SK-N-SH (cell line): ENCODE data around the gene HAUS6. TPM values are rescaled to one million over a fixed set of nuclear protein-coding genes. Genes with fewer than 3 reads are reported as not detected.

ENCODE experiments used
- CTCF ChIA-PET: fragments of 300-600, 350-600 bp; formaldehyde crosslinking; extraction: SDS; loops from one replicate; lab custom pipeline; 2021; lab: Yijun Ruan, JAX
- POLR2A ChIA-PET: fragments of 350-600 bp; sonication (Branson Sonifier 250); formaldehyde crosslinking; extraction: SDS; loops from one replicate; lab custom pipeline; 2020; ENCODE audit warnings: antibody characterized with exemption, inconsistent platforms; lab: Yijun Ruan, JAX
- DNase-seq: peaks from one replicate; pipeline ENCODE4 v3.0.0; 2012
- H2AFZ ChIP-seq: fragments of 200-600 bp; sonication (generic); 2 replicates; pipeline ENCODE4 v1.8.1; 2016; ENCODE audit warnings: antibody characterized with exemption, mild to moderate bottlenecking, low read depth
- H3F3A ChIP-seq: fragments of 200-600 bp; sonication (generic); replicated peaks from 2 replicates; pipeline ENCODE3; 2016; ENCODE audit warnings: antibody characterized with exemption, mild to moderate bottlenecking; ENCODE audit not compliant: insufficient read depth
- H3K27ac ChIP-seq, 2 experiments: fragments of 200-500 bp in 1 of 2; fragments of 200-600 bp in 1 of 2; sonication (Bioruptor generic) in 1 of 2; sonication (generic), shearing (Covaris generic) in 1 of 2; 2 replicates each; pipeline versions ENCODE4 v1.5.1 to v1.6.1; 2014 to 2016; ENCODE audit warnings: low read depth in 2 of 2, inconsistent platforms in 1 of 2, low read length in 1 of 2, mild to moderate bottlenecking in 1 of 2, mixed read lengths in 1 of 2
- H3K27me3 ChIP-seq: fragments of 200-600 bp; sonication (generic), shearing (Covaris generic); 2 replicates; pipeline ENCODE4 v1.6.1; 2016; ENCODE audit warnings: mixed run types; ENCODE audit not compliant: insufficient read depth
- H3K36me3 ChIP-seq, 2 experiments: fragments of 200-500 bp in 1 of 2; fragments of 200-600 bp in 1 of 2; sonication (Bioruptor generic) in 1 of 2; sonication (generic) in 1 of 2; replicated peaks in 1 of 2; 2 replicates each; pipeline versions ENCODE3 to v1.5.1; 2014 to 2016; ENCODE audit warnings: low read length in 1 of 2, mild to moderate bottlenecking in 1 of 2; ENCODE audit not compliant: insufficient read depth in 2 of 2, control insufficient read depth in 1 of 2
- H3K4me1 ChIP-seq, 2 experiments: fragments of 200-500 bp in 1 of 2; fragments of 200-600 bp in 1 of 2; sonication (Bioruptor generic) in 1 of 2; sonication (generic), shearing (Covaris generic) in 1 of 2; 2 replicates each; pipeline versions ENCODE4 v1.5.1 to v1.6.1; 2014 to 2016; ENCODE audit warnings: low read depth in 1 of 2, low read length in 1 of 2, mixed run types in 1 of 2; ENCODE audit not compliant: insufficient read depth in 2 of 2, control insufficient read depth in 1 of 2
- H3K4me2 ChIP-seq: fragments of 200-600 bp; sonication (generic), shearing (Covaris generic); 2 replicates; pipeline ENCODE4 v1.6.1; 2017; ENCODE audit warnings: mixed run types
- H3K4me3 ChIP-seq, 2 experiments: fragments of 200-500 bp in 1 of 2; fragments of 200-600 bp in 1 of 2; sonication (Bioruptor generic) in 1 of 2; sonication (generic), shearing (Covaris generic) in 1 of 2; 2 replicates each; pipeline versions ENCODE4 v1.5.1 to v1.8.1; 2014 to 2016; ENCODE audit warnings: low read depth in 2 of 2, inconsistent platforms in 1 of 2, low read length in 1 of 2, mild to moderate bottlenecking in 1 of 2, mixed read lengths in 1 of 2, moderate library complexity in 1 of 2
- H3K79me2 ChIP-seq: fragments of 200-600 bp; sonication (generic); 2 replicates; pipeline ENCODE4 v1.8.1; 2017; ENCODE audit warnings: mild to moderate bottlenecking; ENCODE audit not compliant: insufficient read depth
- H3K9ac ChIP-seq: fragments of 200-600 bp; sonication (generic); 2 replicates; pipeline ENCODE4 v1.6.1; 2017; ENCODE audit warnings: mixed run types
- H3K9me2 ChIP-seq: fragments of 200-600 bp; sonication (generic); 2 replicates; pipeline ENCODE4 v1.6.1; 2017; ENCODE audit warnings: mixed run types
- H3K9me3 ChIP-seq: fragments of 200-600 bp; sonication (generic); 2 replicates; pipeline ENCODE4 v1.6.1; 2017; ENCODE audit warnings: mixed run types, mild to moderate bottlenecking, moderate library complexity
- H4K20me1 ChIP-seq: fragments of 200-600 bp; sonication (generic); 2 replicates; pipeline ENCODE4 v1.6.1; 2017; ENCODE audit warnings: mild to moderate bottlenecking, mixed run types; ENCODE audit not compliant: insufficient read depth
- CHD2 ChIP-seq: fragments of 150-350 bp; IDR thresholded peaks from 2 replicates; pipeline ENCODE4 v1.6.1; 2018; ENCODE audit warnings: low read length; ENCODE audit not compliant: partially characterized antibody
- EZH2phosphoT487 ChIP-seq: fragments of 200-600 bp; sonication (generic); IDR thresholded peaks from 2 replicates; pipeline ENCODE4 v1.6.1; 2017; ENCODE audit warnings: low read depth, mixed run types, mild to moderate bottlenecking, antibody characterized with exemption, moderate library complexity, borderline replicate concordance
- GATA2 ChIP-seq: sonication (generic); formaldehyde crosslinking; IDR thresholded peaks from 2 replicates; pipeline ENCODE4 v1.5.0; 2020; ENCODE audit warnings: mild to moderate bottlenecking, missing genetic modification reagents
- MAX ChIP-seq: IDR thresholded peaks from 2 replicates; pipeline ENCODE4 v1.4.0; 2012; ENCODE audit warnings: low read depth
- MEF2A ChIP-seq: IDR thresholded peaks from 2 replicates; pipeline ENCODE4 v1.4.0; 2012; ENCODE audit warnings: low read depth, borderline replicate concordance
- NFIC ChIP-seq: IDR thresholded peaks from 2 replicates; pipeline ENCODE4 v1.4.0; 2012; ENCODE audit warnings: borderline replicate concordance
- PBX3 ChIP-seq: IDR thresholded peaks from 2 replicates; pipeline ENCODE4; 2012
- POLR2AphosphoS5 ChIP-seq: IDR thresholded peaks from 2 replicates; pipeline ENCODE4 v1.6.1; 2012; ENCODE audit warnings: low read depth, low read length
- REST ChIP-seq: IDR thresholded peaks from 2 replicates; pipeline ENCODE4 v1.6.1; 2012; ENCODE audit warnings: mild to moderate bottlenecking, low read depth, low read length, moderate library complexity
- RXRA ChIP-seq: IDR thresholded peaks from 2 replicates; pipeline ENCODE4 v1.4.0; 2012; ENCODE audit warnings: low read depth, mild to moderate bottlenecking, borderline replicate concordance
- SIN3A ChIP-seq: IDR thresholded peaks from 2 replicates; pipeline ENCODE4 v1.6.1; 2012; ENCODE audit warnings: low read depth, mild to moderate bottlenecking, low read length, moderate library complexity, borderline replicate concordance
- SMC3 ChIP-seq: IDR thresholded peaks from 2 replicates; pipeline ENCODE4 v1.6.1; 2012; ENCODE audit warnings: low read depth, low read length, improper control_type of control experiment
- TAF1 ChIP-seq: IDR thresholded peaks from 2 replicates; pipeline ENCODE4 v1.6.1; 2012; ENCODE audit warnings: low read depth, mild to moderate bottlenecking, low read length, moderate library complexity, borderline replicate concordance
- USF1 ChIP-seq: IDR thresholded peaks from 2 replicates; pipeline ENCODE4 v1.4.0; 2012; ENCODE audit warnings: low read depth, borderline replicate concordance
- USF2 ChIP-seq: fragments of 150-350 bp; IDR thresholded peaks from 2 replicates; pipeline ENCODE4 v1.6.1; 2017; ENCODE audit warnings: antibody characterized with exemption, low read length, low read depth, borderline replicate concordance
- YY1 ChIP-seq: IDR thresholded peaks from 2 replicates; pipeline ENCODE4 v1.4.0; 2012; ENCODE audit warnings: low read depth, mild to moderate bottlenecking
- ZBTB33 ChIP-seq: IDR thresholded peaks from 2 replicates; pipeline ENCODE4 v1.4.0; 2012; ENCODE audit warnings: low read depth, borderline replicate concordance
- polyA plus RNA-seq, 3 experiments: library from polyadenylated mRNA; depleted of rRNA; stranded (reverse); fragments of >200 nt; gene quantifications; 2 replicates each; pipeline ENCODE4 v1.2.3, GENCODE V29; 2012

Gene HAUS6
- polyA plus RNA-seq, 1 of the 3 experiments (the other 2 are of a cell fraction) = 4.7 TPM

- Histone ChIP-seq H3K27ac (no peak overlapping the region), H3K9ac (no peak overlapping the region), H3K9me2 (no peaks in the 10 kb centered on the region), H3K9me3 (no peaks in the 10 kb centered on the region), H3K36me3 (peaks cover 49 to 53% of the 10 kb centered on the region in 2 experiments), H3K4me3 (no peak overlapping the region), H3K27me3 (no peaks in the 10 kb centered on the region), H4K20me1 (peaks cover 5% of the 10 kb centered on the region; the same call in 1 of the 2 replicates), H3K4me1 (no peaks in the 10 kb centered on the region; a peak in 1 of 4 replicates), H3F3A (peaks cover 22% of the 10 kb centered on the region), H3K79me2 (peaks cover 14% of the 10 kb centered on the region), H2AFZ (no peak overlapping the region), H3K4me2 (no peak overlapping the region)
- ChIA-PET CTCF (interaction anchor here (0.9 to 1.5 kb wide), 3 partner anchors 29 to 400 kb away, joined by 3 read pairs; no protein-coding TSS in a partner anchor), POLR2A (no interaction called here)
- DNase-seq = no peak
- TF ChIP-seq GATA2 (no peak), MAX (no peak), SMC3 (no peak), POLR2AphosphoS5 (no peak), RXRA (no peak), YY1 (no peak), TAF1 (no peak), PBX3 (no peak), SIN3A (no peak), EZH2phosphoT487 (no peak), NFIC (no peak), USF2 (no peak), REST (no peak), ZBTB33 (no peak), USF1 (no peak), MEF2A (no peak), CHD2 (no peak)
Observed at GRCh38 chr9:19057033-19057432, 45.7 kb downstream of the HAUS6 start.
